MM.1S (cell line): ENCODE measurements around the gene RTP5.

Source experiments
- DNase-seq: peaks from one replicate; pipeline ENCODE4 v3.0.0-alpha.2; 2015
- H2AFZ ChIP-seq: fragments of 300-600 bp; sonication (generic); 2 replicates; pipeline ENCODE4 v1.6.0; 2016; ENCODE audit warnings: antibody characterized with exemption, low read length
- H3F3A ChIP-seq: fragments of 300-600 bp; sonication (generic); 2 replicates; pipeline ENCODE4 v1.6.1; 2016; ENCODE audit warnings: mild to moderate bottlenecking, antibody characterized with exemption, low read length, moderate library complexity, mixed read lengths; ENCODE audit not compliant: insufficient read depth
- H3K27ac ChIP-seq: fragments of 300-600 bp; sonication (generic); 2 replicates; pipeline ENCODE4 v1.5.1; 2016; ENCODE audit warnings: mild to moderate bottlenecking, low read length
- H3K27me3 ChIP-seq: fragments of 300-600 bp; sonication (generic); replicated peaks from 2 replicates; pipeline ENCODE4 v1.6.0; 2016; ENCODE audit warnings: low read length; ENCODE audit not compliant: insufficient read depth
- H3K36me3 ChIP-seq: fragments of 300-600 bp; sonication (generic); replicated peaks from 2 replicates; pipeline ENCODE4 v1.6.1; 2016; ENCODE audit warnings: mild to moderate bottlenecking, low read length, mixed read lengths; ENCODE audit not compliant: insufficient read depth
- H3K4me1 ChIP-seq: fragments of 300-600 bp; sonication (generic); 2 replicates; pipeline ENCODE4 v1.6.1; 2016; ENCODE audit warnings: low read length, mixed read lengths
- H3K4me2 ChIP-seq: fragments of 300-600 bp; sonication (generic); 2 replicates; pipeline ENCODE4 v1.6.0; 2016; ENCODE audit warnings: low read depth, low read length
- H3K4me3 ChIP-seq: fragments of 300-600 bp; sonication (generic); 2 replicates; pipeline ENCODE4 v1.5.1; 2016; ENCODE audit warnings: low read length, mixed read lengths
- H3K79me2 ChIP-seq: fragments of 300-600 bp; sonication (generic); 2 replicates; pipeline ENCODE4 v1.6.1; 2016; ENCODE audit warnings: mixed run types, low read length, mixed read lengths
- H3K9ac ChIP-seq: fragments of 300-600 bp; sonication (generic); 2 replicates; pipeline ENCODE4 v1.6.1; 2016; ENCODE audit warnings: low read length, mixed read lengths
- H3K9me2 ChIP-seq: fragments of 300-600 bp; sonication (generic); replicated peaks from 2 replicates; pipeline ENCODE4 v1.6.1; 2016; ENCODE audit warnings: mild to moderate bottlenecking, low read length, mixed read lengths; ENCODE audit not compliant: insufficient read depth
- H3K9me3 ChIP-seq: fragments of 300-600 bp; sonication (generic); replicated peaks from 2 replicates; pipeline ENCODE4 v1.6.1; 2016; ENCODE audit warnings: mild to moderate bottlenecking, low read length, mixed read lengths; ENCODE audit not compliant: insufficient read depth
- H4K20me1 ChIP-seq: fragments of 300-600 bp; sonication (generic); 2 replicates; pipeline ENCODE4 v1.6.1; 2016; ENCODE audit warnings: mild to moderate bottlenecking, low read length, moderate library complexity, mixed read lengths; ENCODE audit not compliant: insufficient read depth
- EZH2 ChIP-seq: fragments of 300-600 bp; sonication (generic); optimal IDR thresholded peaks from 2 replicates; pipeline ENCODE3; 2017; ENCODE audit warnings: low read depth, mild to moderate bottlenecking, antibody characterized with exemption, low read length, mixed read lengths
- EZH2phosphoT487 ChIP-seq: fragments of 300-600 bp; sonication (generic); IDR thresholded peaks from 2 replicates; pipeline ENCODE4 v1.6.1; 2018; ENCODE audit warnings: antibody characterized with exemption, low read length
- TF ChIP-seq, protein P1 (sequence below): fragments of 300-600 bp; sonication (generic); IDR thresholded peaks from 2 replicates; pipeline ENCODE4 v1.5.1; 2016; ENCODE audit warnings: antibody characterized with exemption, low read length, mixed read lengths

The RTP5 gene

DNA sequence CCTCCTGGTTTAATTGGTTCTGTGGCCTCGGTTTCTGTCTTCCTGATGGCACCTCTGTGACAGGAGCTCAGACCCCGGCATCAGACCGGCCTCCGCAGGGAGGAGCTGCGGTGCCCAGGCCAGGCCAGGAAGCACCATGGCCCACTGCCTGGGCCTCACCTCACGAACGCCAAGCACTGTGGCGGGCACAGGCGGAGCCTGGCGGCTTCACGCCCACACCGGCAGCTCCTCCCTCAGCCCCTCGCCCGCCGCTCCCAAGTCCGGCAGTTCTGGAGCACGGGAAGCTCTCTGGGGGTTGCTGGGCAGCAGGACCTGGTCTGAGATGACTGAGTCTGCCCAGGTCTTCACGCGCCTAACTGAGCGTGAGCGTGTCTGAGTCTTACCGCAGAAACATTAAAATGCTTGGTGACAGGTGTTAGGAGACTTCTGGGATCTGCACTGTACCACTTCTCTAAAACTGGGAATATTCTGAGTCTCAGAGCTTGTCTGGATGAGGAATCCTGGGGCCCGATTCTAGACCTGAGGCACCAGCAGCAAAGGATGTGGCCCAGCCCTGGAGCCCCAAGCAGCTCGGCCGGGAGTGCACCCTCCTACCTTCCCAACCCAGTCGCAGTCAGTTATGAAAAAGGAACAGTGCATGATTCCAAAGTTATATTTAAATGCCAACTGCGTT is 21.9 kb downstream of the RTP5 start:
- Histone ChIP-seq H3K9me3 (no peaks in the 10 kb centered on the region), H3F3A (no peaks in the 10 kb centered on the region), H3K27ac (no peak overlapping the region), H3K4me3 (no peak overlapping the region), H4K20me1 (no peaks in the 10 kb centered on the region), H3K9ac (no peak overlapping the region), H3K9me2 (no peaks in the 10 kb centered on the region), H3K79me2 (no peaks in the 10 kb centered on the region), H3K4me1 (no peaks in the 10 kb centered on the region), H2AFZ (no peak overlapping the region), H3K27me3 (no peaks in the 10 kb centered on the region), H3K36me3 (no peaks in the 10 kb centered on the region), H3K4me2 (no peak overlapping the region)
- no peak for DNase-seq
- TF ChIP-seq, protein P1, sequence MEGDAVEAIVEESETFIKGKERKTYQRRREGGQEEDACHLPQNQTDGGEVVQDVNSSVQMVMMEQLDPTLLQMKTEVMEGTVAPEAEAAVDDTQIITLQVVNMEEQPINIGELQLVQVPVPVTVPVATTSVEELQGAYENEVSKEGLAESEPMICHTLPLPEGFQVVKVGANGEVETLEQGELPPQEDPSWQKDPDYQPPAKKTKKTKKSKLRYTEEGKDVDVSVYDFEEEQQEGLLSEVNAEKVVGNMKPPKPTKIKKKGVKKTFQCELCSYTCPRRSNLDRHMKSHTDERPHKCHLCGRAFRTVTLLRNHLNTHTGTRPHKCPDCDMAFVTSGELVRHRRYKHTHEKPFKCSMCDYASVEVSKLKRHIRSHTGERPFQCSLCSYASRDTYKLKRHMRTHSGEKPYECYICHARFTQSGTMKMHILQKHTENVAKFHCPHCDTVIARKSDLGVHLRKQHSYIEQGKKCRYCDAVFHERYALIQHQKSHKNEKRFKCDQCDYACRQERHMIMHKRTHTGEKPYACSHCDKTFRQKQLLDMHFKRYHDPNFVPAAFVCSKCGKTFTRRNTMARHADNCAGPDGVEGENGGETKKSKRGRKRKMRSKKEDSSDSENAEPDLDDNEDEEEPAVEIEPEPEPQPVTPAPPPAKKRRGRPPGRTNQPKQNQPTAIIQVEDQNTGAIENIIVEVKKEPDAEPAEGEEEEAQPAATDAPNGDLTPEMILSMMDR, result no peak
- TF ChIP-seq EZH2 (no peak), EZH2phosphoT487 (no peak)

DNA sequence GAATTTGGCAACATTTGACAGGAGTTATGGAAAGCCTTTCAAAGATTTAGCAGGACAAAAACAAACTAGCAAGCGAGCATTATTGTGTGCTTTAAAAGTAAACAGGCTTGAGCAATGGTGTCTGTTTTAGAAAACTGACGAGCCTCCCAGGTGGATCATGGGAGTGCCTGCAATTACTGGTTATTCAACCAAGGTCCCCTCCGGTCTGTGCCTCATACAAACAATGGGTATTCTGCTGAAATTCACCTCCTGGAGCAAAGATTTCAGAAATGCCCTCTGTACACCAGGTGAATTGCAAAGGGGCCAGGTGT is 22.4 kb downstream of the RTP5 start:
- no peak overlapping the region for H3K9ac ChIP-seq
- no peak overlapping the region for H3K27ac ChIP-seq
- H3K36me3 ChIP-seq, result no peaks in the 10 kb centered on the region
- H3K79me2 ChIP-seq, result no peaks in the 10 kb centered on the region
- H3F3A ChIP-seq, result no peaks in the 10 kb centered on the region
- no peak for DNase-seq
- TF ChIP-seq EZH2 (no peak), EZH2phosphoT487 (no peak)
- TF ChIP-seq, protein P1, result no peak
- no peak overlapping the region for H2AFZ ChIP-seq
- H3K4me3 ChIP-seq, result no peak overlapping the region
- H3K27me3 ChIP-seq, result no peaks in the 10 kb centered on the region
- H4K20me1 ChIP-seq, result no peaks in the 10 kb centered on the region
- H3K9me2 ChIP-seq, result no peaks in the 10 kb centered on the region
- H3K9me3 ChIP-seq, result no peaks in the 10 kb centered on the region
- no peak overlapping the region for H3K4me2 ChIP-seq
- no peaks in the 10 kb centered on the region for H3K4me1 ChIP-seq

DNA sequence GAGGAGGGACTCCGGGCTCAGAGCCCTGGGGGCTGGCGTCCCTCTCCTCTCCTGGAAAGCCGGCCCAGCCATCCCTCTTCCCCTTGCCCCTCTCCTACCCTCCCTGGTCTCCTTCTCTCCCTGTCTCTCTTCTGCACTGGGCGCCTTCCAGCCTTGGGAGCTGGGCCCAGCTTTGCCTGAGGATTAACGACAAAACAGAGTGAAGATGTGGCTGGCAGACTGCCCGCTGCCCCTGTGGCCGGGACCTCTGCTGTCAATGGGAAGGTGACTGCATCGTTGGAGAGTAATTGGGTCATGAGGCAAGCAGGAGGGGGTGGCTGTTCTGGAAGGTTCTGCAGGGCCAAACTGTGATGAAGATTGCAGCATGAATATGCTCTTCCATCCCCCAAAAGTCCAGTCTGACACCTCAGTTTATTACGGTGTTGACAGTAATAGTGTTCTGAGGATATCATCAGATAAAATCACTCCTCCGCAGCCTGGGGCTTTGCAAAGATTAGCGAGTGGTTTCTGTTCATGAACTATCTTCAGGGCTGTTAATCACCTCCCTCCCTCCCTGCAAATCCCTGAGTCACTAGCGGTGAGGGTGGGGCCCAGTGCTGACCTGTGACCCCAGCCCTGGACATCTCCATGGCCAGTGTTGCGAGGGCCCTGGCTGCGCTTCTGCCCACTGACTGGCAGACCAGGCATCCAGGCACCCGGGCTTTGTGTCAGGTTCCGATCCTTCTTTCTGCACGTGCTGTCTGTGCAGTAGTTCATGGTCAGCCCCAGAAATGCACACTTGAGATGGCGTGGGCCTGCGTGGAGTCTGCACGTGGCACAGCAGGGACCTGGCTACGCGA is 23.0 kb downstream of the RTP5 start:
- TF ChIP-seq EZH2phosphoT487 (no peak), EZH2 (no peak)
- TF ChIP-seq, protein P1, result no peak
- DNase-seq, result no peak

More for the DNA sequence above, 23.0 kb downstream of the RTP5 start:
- Histone ChIP-seq H3K4me2 (no peak overlapping the region), H4K20me1 (no peaks in the 10 kb centered on the region), H3K9ac (no peak overlapping the region), H3K79me2 (no peaks in the 10 kb centered on the region), H3K4me1 (no peaks in the 10 kb centered on the region), H3K9me2 (no peaks in the 10 kb centered on the region), H3K36me3 (no peaks in the 10 kb centered on the region), H3K9me3 (no peaks in the 10 kb centered on the region), H2AFZ (no peak overlapping the region), H3F3A (no peaks in the 10 kb centered on the region), H3K27ac (no peak overlapping the region), H3K4me3 (no peak overlapping the region), H3K27me3 (no peaks in the 10 kb centered on the region)
